PC-9 (cell line): ENCODE data around the gene ERP27. TPM values are rescaled to one million over a fixed set of nuclear protein-coding genes. Genes with fewer than 3 reads are reported as not detected.

ENCODE experiments used
- BruUV-seq: library from RNA; stranded (reverse); fragments of 400-500 nt; replicated peaks from 2 replicates; lab custom pipeline; 2021; lab: Mats Ljungman, UMichigan
- CTCF ChIA-PET: fragments of 300-600 bp; sonication (Branson Sonifier 250); formaldehyde crosslinking; loops from one replicate; lab custom pipeline; 2022; ENCODE audit warnings: antibody characterized with exemption; lab: Charles Lee
- POLR2A ChIA-PET: fragments of 300-600 bp; sonication (Branson Sonifier 250); formaldehyde crosslinking; loops from one replicate; lab custom pipeline; 2022; ENCODE audit warnings: antibody characterized with exemption; ENCODE audit not compliant: unreplicated experiment; lab: Charles Lee
- DNase-seq, 2 experiments: peaks; one replicate each; pipeline versions ENCODE4 v3.0.0 to v3.0.0-alpha.2; 2015 to 2022; ENCODE audit warnings: mixed read lengths in 1 of 2
- H2AFZ ChIP-seq: fragments of 200-600 bp; sonication (generic); 2 replicates; pipeline ENCODE4 v1.8.1; 2017; ENCODE audit warnings: antibody characterized with exemption
- H3F3A ChIP-seq: fragments of 200-600 bp; sonication (generic); 2 replicates; pipeline ENCODE4 v1.8.1; 2017; ENCODE audit warnings: antibody characterized with exemption, mild to moderate bottlenecking, low read depth; ENCODE audit not compliant: insufficient read depth
- H3K27ac ChIP-seq: fragments of 200-600 bp; sonication (generic); 2 replicates; pipeline ENCODE4 v1.6.1; 2016; ENCODE audit warnings: mixed run types
- H3K27me3 ChIP-seq: fragments of 200-600 bp; sonication (generic); 2 replicates; pipeline ENCODE4 v1.6.1; 2016; ENCODE audit warnings: low read depth, mixed run types; ENCODE audit not compliant: insufficient read depth
- H3K36me3 ChIP-seq: fragments of 200-600 bp; sonication (generic); 2 replicates; pipeline ENCODE4 v1.6.1; 2016; ENCODE audit warnings: low read depth, mixed run types
- H3K4me1 ChIP-seq: fragments of 200-600 bp; sonication (generic); replicated peaks from 2 replicates; pipeline ENCODE4 v1.6.1; 2016; ENCODE audit warnings: mixed run types; ENCODE audit not compliant: insufficient read depth
- H3K4me2 ChIP-seq: fragments of 200-600 bp; sonication (generic); 2 replicates; pipeline ENCODE4 v1.6.1; 2017; ENCODE audit warnings: mixed run types
- H3K4me3 ChIP-seq: fragments of 200-600 bp; sonication (generic); 2 replicates; pipeline ENCODE4 v1.6.1; 2016; ENCODE audit warnings: mixed run types
- H3K79me2 ChIP-seq: fragments of 200-600 bp; sonication (generic); 2 replicates; pipeline ENCODE4 v1.6.1; 2017; ENCODE audit warnings: low read depth, mixed run types
- H3K9me2 ChIP-seq: fragments of 200-600 bp; sonication (generic); 2 replicates; pipeline ENCODE4 v1.8.1; 2017; ENCODE audit warnings: mild to moderate bottlenecking; ENCODE audit not compliant: insufficient read depth
- H3K9me3 ChIP-seq: fragments of 200-600 bp; sonication (generic); 2 replicates; pipeline ENCODE4 v1.8.1; 2016; ENCODE audit warnings: low read depth; ENCODE audit not compliant: insufficient read depth
- H4K20me1 ChIP-seq: fragments of 200-600 bp; sonication (generic); 2 replicates; pipeline ENCODE4 v1.8.1; 2017; ENCODE audit not compliant: insufficient read depth
- CTCF ChIP-seq: fragments of 200-600 bp; sonication (generic); conservative IDR thresholded peaks from 2 replicates; pipeline ENCODE4 v1.6.1; 2017; ENCODE audit warnings: mixed run types, antibody characterized with exemption, mild to moderate bottlenecking, moderate library complexity
- EZH2 ChIP-seq: fragments of 200-600 bp; sonication (generic); IDR thresholded peaks from 2 replicates; pipeline ENCODE4 v1.8.0; 2017; ENCODE audit warnings: antibody characterized with exemption, low read depth
- intact Hi-C: fragments of 100-400 bp; cut with micrococcal nuclease; formaldehyde crosslinking; loops from one replicate; pipeline ENCODE4 v1.10.0; 2022; ENCODE audit not compliant: unreplicated experiment
- total RNA-seq: library from RNA; stranded (reverse); gene quantifications from 2 replicates; pipeline ENCODE4 v1.2.3, GENCODE V29; 2021

Gene ERP27
- total RNA-seq, 1 experiment from 2014 or later = 33.4 TPM

GRCh38 chr12:14972816-14973215 lies 34.5 kb upstream of the ERP27 start, which contains the start of gene PDE6H:
PDE6H (plus strand) TSS chr12:14973042; CDS start chr12:14978013, 4,971 bp downstream.
- Histone ChIP-seq H3K4me3 (no peak within 1 kb of the TSS), H3K27me3 (no peaks in the 10 kb centered on the region), H3K27ac (no peak within 1 kb of the TSS), H3K4me2 (no peak within 1 kb of the TSS), H3K36me3 (no peaks in the 10 kb centered on the region), H2AFZ (no peak within 1 kb of the TSS), H3K9me2 (no peaks in the 10 kb centered on the region), H3K9me3 (peaks cover 8% of the 10 kb centered on the region), H3F3A (no peaks in the 10 kb centered on the region), H3K4me1 (no peaks in the 10 kb centered on the region), H3K79me2 (no peaks in the 10 kb centered on the region), H4K20me1 (no peaks in the 10 kb centered on the region)
- POLR2A ChIA-PET = no interaction called here
- intact Hi-C loops = no loop called here
- DNase-seq = no peak
- CTCF ChIA-PET = no interaction called here
- BruUV-seq = no TSS peak
- TF ChIP-seq CTCF = no peak
- TF ChIP-seq EZH2 = no peak

- Histone ChIP-seq H3K4me1 (no peaks in the 10 kb centered on the region), H4K20me1 (no peaks in the 10 kb centered on the region), H3K27ac (no peak overlapping the region), H2AFZ (peak overlapping the region; percentile 67; the same call in 1 of the 2 replicates), H3K4me3 (no peak overlapping the region), H3F3A (no peaks in the 10 kb centered on the region), H3K27me3 (no peaks in the 10 kb centered on the region), H3K79me2 (no peaks in the 10 kb centered on the region), H3K9me3 (peaks cover 8% of the 10 kb centered on the region), H3K4me2 (no peak overlapping the region), H3K9me2 (no peaks in the 10 kb centered on the region), H3K36me3 (no peaks in the 10 kb centered on the region)
- ChIA-PET POLR2A (no interaction called here), CTCF (no interaction called here)
- intact Hi-C loops = no loop called here
- BruUV-seq = no TSS peak
- TF ChIP-seq CTCF (no peak), EZH2 (no peak)
- DNase-seq = no peak
These were observed 32.1 kb upstream of the ERP27 start for GRCh38 chr12:14970473-14970872.

GRCh38 chr12:14968478-14968877 lies 30.1 kb upstream of the ERP27 start:
- Histone ChIP-seq H3F3A (no peaks in the 10 kb centered on the region), H3K4me1 (peaks cover 5% of the 10 kb centered on the region), H3K27ac (no peak overlapping the region), H3K9me3 (peaks cover 8% of the 10 kb centered on the region), H3K79me2 (no peaks in the 10 kb centered on the region), H3K9me2 (no peaks in the 10 kb centered on the region), H3K36me3 (no peaks in the 10 kb centered on the region), H3K4me3 (no peak overlapping the region), H3K27me3 (no peaks in the 10 kb centered on the region), H3K4me2 (no peak overlapping the region), H4K20me1 (no peaks in the 10 kb centered on the region), H2AFZ (no peak overlapping the region)
- CTCF ChIA-PET = no interaction called here
- no peak for TF ChIP-seq EZH2
- TF ChIP-seq CTCF = no peak
- POLR2A ChIA-PET = no interaction called here
- DNase-seq = no peak
- intact Hi-C loops = no loop called here
- BruUV-seq = no TSS peak
